Hepatocyte (in vitro differentiated cells): Measurements from ENCODE around the gene KCTD18.

ENCODE experiments used
- CTCF ChIP-seq: fragments of 200-600 bp; sonication (generic); IDR thresholded peaks from 2 replicates; pipeline ENCODE4 v1.5.1; 2016; ENCODE audit warnings: antibody characterized with exemption, mild to moderate bottlenecking; ENCODE audit not compliant: poor library complexity
- EZH2 ChIP-seq: fragments of 200-600 bp; sonication (generic); IDR thresholded peaks from 2 replicates; pipeline ENCODE4 v1.6.1; 2016; ENCODE audit warnings: antibody characterized with exemption, mild to moderate bottlenecking, borderline replicate concordance
- EZH2phosphoT487 ChIP-seq: fragments of 200-600 bp; sonication (generic); IDR thresholded peaks from one replicate; pipeline ENCODE4 v1.6.1; 2018; ENCODE audit warnings: antibody characterized with exemption, mild to moderate bottlenecking, low read depth, moderate library complexity; ENCODE audit not compliant: unreplicated experiment, severe bottlenecking

GRCh38 chr2:200492656-200493055 is 17.2 kb downstream of the KCTD18 start:
- TF ChIP-seq CTCF = no peak
- TF ChIP-seq EZH2phosphoT487 = no peak
- TF ChIP-seq EZH2 = no peak
